Keratinocyte (primary cell): Measurements from ENCODE around the gene MED12L. TPM values are rescaled to one million over a fixed set of nuclear protein-coding genes. Genes with fewer than 3 reads are reported as not detected.

ENCODE experiments used
- DNase-seq: peaks from one replicate; pipeline ENCODE4 v3.0.0-alpha.2; 2011; ENCODE audit warnings: low read depth, missing footprints, low spot score
- FAIRE-seq: peaks from 2 replicates; lab custom pipeline; 2011; peaks lifted over from hg19 to GRCh38; lab: Jason Lieb, UNC
- H2AFZ ChIP-seq: 2 replicates; pipeline ENCODE4 v1.6.0; 2012; ENCODE audit warnings: low read length, control low read depth, inconsistent platforms; ENCODE audit not compliant: control insufficient read depth
- H3K27ac ChIP-seq: 2 replicates; pipeline ENCODE4 v1.5.1; 2011; ENCODE audit warnings: low read length; ENCODE audit not compliant: control insufficient read depth, insufficient read depth
- H3K27me3 ChIP-seq: 3 replicates; pipeline ENCODE4 v1.6.0; 2011; ENCODE audit warnings: low read length; ENCODE audit not compliant: control insufficient read depth, insufficient read depth; ENCODE audit errors: extremely low read depth
- H3K36me3 ChIP-seq, 2 experiments: 2 replicates in 1 of 2; 3 replicates in 1 of 2; pipeline ENCODE4 v1.5.1; 2011; ENCODE audit warnings: low read length in 2 of 2, mild to moderate bottlenecking in 1 of 2; ENCODE audit not compliant: control insufficient read depth in 2 of 2, insufficient read depth in 2 of 2; ENCODE audit errors: extremely low read depth in 1 of 2
- H3K4me1 ChIP-seq: 3 replicates; pipeline ENCODE4 v1.5.1; 2011; ENCODE audit warnings: low read length; ENCODE audit not compliant: control insufficient read depth, insufficient read depth; ENCODE audit errors: extremely low read depth
- H3K4me2 ChIP-seq: 3 replicates; pipeline ENCODE4 v1.6.0; 2011; ENCODE audit warnings: low read depth, low read length; ENCODE audit not compliant: control insufficient read depth, insufficient read depth; ENCODE audit errors: extremely low read depth
- H3K4me3 ChIP-seq, 3 experiments: fragments of 200-600 bp in 1 of 3; sonication (generic) in 1 of 3; 2 replicates in 2 of 3; 3 replicates in 1 of 3; pipeline ENCODE4 v1.5.1; 2011 to 2016; ENCODE audit warnings: low read length in 3 of 3, mild to moderate bottlenecking in 3 of 3, control low read depth in 2 of 3, inconsistent platforms in 1 of 3, low read depth in 1 of 3, mixed read lengths in 1 of 3, mixed run types in 1 of 3, moderate library complexity in 1 of 3; ENCODE audit not compliant: control insufficient read depth in 2 of 3, insufficient read depth in 2 of 3; ENCODE audit errors: extremely low read depth in 1 of 3
- H3K79me2 ChIP-seq: 2 replicates; pipeline ENCODE4 v1.6.0; 2012; ENCODE audit warnings: low read length; ENCODE audit not compliant: control insufficient read depth, insufficient read depth
- H3K9ac ChIP-seq: 3 replicates; pipeline ENCODE4 v1.6.0; 2011; ENCODE audit warnings: low read length; ENCODE audit not compliant: control insufficient read depth, insufficient read depth; ENCODE audit errors: extremely low read depth
- H3K9me1 ChIP-seq: 3 replicates; pipeline ENCODE4 v1.6.0; 2011; ENCODE audit warnings: low read length; ENCODE audit not compliant: control insufficient read depth, insufficient read depth; ENCODE audit errors: extremely low read depth
- H3K9me3 ChIP-seq: 2 replicates; pipeline ENCODE4 v1.5.1; 2012; ENCODE audit warnings: low read depth, low read length; ENCODE audit not compliant: control insufficient read depth
- H4K20me1 ChIP-seq: 3 replicates; pipeline ENCODE4 v1.6.0; 2011; ENCODE audit warnings: low read length; ENCODE audit not compliant: control insufficient read depth, insufficient read depth; ENCODE audit errors: extremely low read depth
- CTCF ChIP-seq, 3 experiments: IDR thresholded peaks in 1 of 3; conservative IDR thresholded peaks in 1 of 3; optimal IDR thresholded peaks in 1 of 3; 2 replicates in 2 of 3; 3 replicates in 1 of 3; pipeline versions ENCODE3 to v1.5.1; 2011; ENCODE audit warnings: low read length in 3 of 3, mild to moderate bottlenecking in 3 of 3, moderate library complexity in 2 of 3, control low read depth in 1 of 3, inconsistent platforms in 1 of 3; ENCODE audit not compliant: insufficient read depth in 2 of 3; ENCODE audit errors: extremely low read depth in 1 of 3
- EZH2 ChIP-seq: IDR thresholded peaks from one replicate; pipeline ENCODE4 v1.6.1; 2012; ENCODE audit warnings: inconsistent platforms, mild to moderate bottlenecking, low read length, moderate library complexity
- dilution Hi-C: fragments of 300-500 bp; cut with MboI; formaldehyde crosslinking; loops from one replicate; pipeline ENCODE4 v1.7.0; 2020; ENCODE audit warnings: low sequenced_read_pairs; ENCODE audit not compliant: extremely low pct_ligation_motif_present
- polyA plus RNA-seq, 5 experiments: library from polyadenylated mRNA; depleted of rRNA in 3 of 5; stranded (reverse) in 3 of 5; stranded (forward) in 1 of 5; unstranded in 1 of 5; fragments of >200 nt; gene quantifications; 1 replicate in 1 of 5; 2 replicates in 3 of 5; 3 replicates in 1 of 5; pipeline versions ENCODE4 v1.2.1 to v1.2.3, GENCODE V29; 2011 to 2012; ENCODE audit warnings: missing spikeins in 2 of 5, low read depth in 1 of 5, low replicate concordance in 1 of 5

MED12L gene
- polyA plus RNA-seq, 1 donor (not counting 4 experiments of a cell fraction or from before 2014, with no cell fraction given): 0.04 TPM

- TF ChIP-seq CTCF (optimal IDR thresholded peaks at IDR 0.05 in 1 of 3, IDR thresholded peaks at IDR 0.05 in 1 of 3, conservative IDR thresholded peaks at IDR 0.05 in 1 of 3; ENCODE audit: extremely low read depth in 1 of 3, insufficient read depth in 2 of 3, low read length in 3 of 3) (no peak), EZH2 (no peak)
- H3K9me3 ChIP-seq: no peaks in the 10 kb centered on the region
- no peak for DNase-seq
- H3K9ac ChIP-seq: no peak overlapping the region
- H3K4me1 ChIP-seq: no peaks in the 10 kb centered on the region
- H3K27ac ChIP-seq: no peak overlapping the region
- H3K4me2 ChIP-seq: no peak overlapping the region
- H2AFZ ChIP-seq: no peak overlapping the region
- no peaks in the 10 kb centered on the region for H3K9me1 ChIP-seq
- H3K4me3 ChIP-seq: no peak overlapping the region
- H3K36me3 ChIP-seq: no peaks in the 10 kb centered on the region
- no peaks in the 10 kb centered on the region for H3K79me2 ChIP-seq
- H3K27me3 ChIP-seq: no peaks in the 10 kb centered on the region
- dilution Hi-C loops: no loop called here
- H4K20me1 ChIP-seq: no peaks in the 10 kb centered on the region
- FAIRE-seq: no peak
Measured at GRCh38 chr3:151269631-151270030, 184.2 kb downstream of the MED12L start.

- dilution Hi-C loops: no loop called here
- H3K36me3 ChIP-seq: no peaks in the 10 kb centered on the region
- no peak overlapping the region for H3K9ac ChIP-seq
- H4K20me1 ChIP-seq: no peaks in the 10 kb centered on the region
- no peaks in the 10 kb centered on the region for H3K79me2 ChIP-seq
- no peak overlapping the region for H3K4me3 ChIP-seq
- no peak overlapping the region for H3K4me2 ChIP-seq
- no peak overlapping the region for H3K27ac ChIP-seq
- FAIRE-seq (no peak), DNase-seq (no peak)
- TF ChIP-seq EZH2 (no peak), CTCF (optimal IDR thresholded peaks at IDR 0.05 in 1 of 3, IDR thresholded peaks at IDR 0.05 in 1 of 3, conservative IDR thresholded peaks at IDR 0.05 in 1 of 3; ENCODE audit: extremely low read depth in 1 of 3, insufficient read depth in 2 of 3, low read length in 3 of 3) (no peak)
- no peaks in the 10 kb centered on the region for H3K9me3 ChIP-seq
- H3K4me1 ChIP-seq: no peaks in the 10 kb centered on the region
- H3K27me3 ChIP-seq: no peaks in the 10 kb centered on the region
- H3K9me1 ChIP-seq: no peaks in the 10 kb centered on the region
- H2AFZ ChIP-seq: no peak overlapping the region
Measured at GRCh38 chr3:151275091-151275490, 189.6 kb downstream of the MED12L start.
